Activated CD8-positive, alpha-beta memory T cell treated with anti-CD3 and anti-CD28 coated beads, Interleukin-2, amount 50 U/mL, for 4 hours (primary cell): ENCODE results near the gene POP4.
"Not testable (repeated sequence)": the region's sequence is repeated elsewhere in the genome, so short reads cannot be mapped to it uniquely, and the experiment has no call there.

Source experiments
- DNase-seq: peaks from one replicate; pipeline ENCODE4 v3.0.0-alpha.2; 2020

Gene POP4

GRCh38 chr19:29605653-29606419, at the start of gene POP4:
TSS of gene POP4 (plus strand) at chr19:29606283. CDS start at chr19:29606319, 36 bp downstream.
- DNase-seq = peak; percentile 99

GRCh38 chr19:29559110-29559509, 47.0 kb upstream of the POP4 start:
- not testable (repeated sequence) for DNase-seq

GRCh38 chr19:29559743-29560142, 46.3 kb upstream of the POP4 start:
- DNase-seq = no peak

- no peak for DNase-seq
Observed at GRCh38 chr19:29560313-29561075, 45.6 kb upstream of the POP4 start.

- no peak for DNase-seq
Observed at GRCh38 chr19:29561601-29562000, 44.5 kb upstream of the POP4 start.

GRCh38 chr19:29562299-29563297, 43.5 kb upstream of the POP4 start:
- no peak for DNase-seq

- no peak for DNase-seq
Observed at GRCh38 chr19:29563486-29564101, 42.5 kb upstream of the POP4 start.

GRCh38 chr19:29564574-29565005, 41.5 kb upstream of the POP4 start:
- DNase-seq = no peak

GRCh38 chr19:29565171-29565570, 40.9 kb upstream of the POP4 start:
- DNase-seq = no peak

- no peak for DNase-seq
Observed at GRCh38 chr19:29566496-29567054, 39.5 kb upstream of the POP4 start.

- DNase-seq = no peak
Observed at GRCh38 chr19:29567366-29567915, 38.6 kb upstream of the POP4 start.

GRCh38 chr19:29568036-29569025, 37.8 kb upstream of the POP4 start:
- no peak for DNase-seq

- no peak for DNase-seq
Observed at GRCh38 chr19:29569038-29569911, 36.8 kb upstream of the POP4 start.

- DNase-seq = no peak
Observed at GRCh38 chr19:29571181-29571580, 34.9 kb upstream of the POP4 start.

GRCh38 chr19:29573486-29573885, 32.6 kb upstream of the POP4 start:
- no peak for DNase-seq

GRCh38 chr19:29574510-29574909, 31.6 kb upstream of the POP4 start:
- DNase-seq = no peak

- no peak for DNase-seq
Observed at GRCh38 chr19:29576046-29576606, 30.0 kb upstream of the POP4 start.

GRCh38 chr19:29576761-29577648, 29.1 kb upstream of the POP4 start:
- DNase-seq = no peak
